Adrenal gland (tissue), 12 donors: Measurements from ENCODE around the gene NDUFAF2. TPM values are rescaled to one million over a fixed set of nuclear protein-coding genes. Genes with fewer than 3 reads are reported as not detected.

ENCODE experiments used
- DNase-seq, 7 donors: peaks; one replicate each; pipeline ENCODE4 v3.0.0-alpha.2; 2019 to 2020
- H3K27ac ChIP-seq, 5 donors: fragments of 200-600 bp; sonication (generic) in 4 of 5; 1 replicate in 3 of 5; 2 replicates in 2 of 5; pipeline versions ENCODE4 v1.5.1 to v1.8.0; 2016 to 2020; ENCODE audit warnings: mild to moderate bottlenecking in 1 of 5
- H3K27me3 ChIP-seq: fragments of 200-600 bp; 2 replicates; pipeline ENCODE4 v1.8.0; 2021
- H3K36me3 ChIP-seq, 2 donors: fragments of 200-600 bp; replicated peaks in 1 of 2; 1 replicate in 1 of 2; 2 replicates in 1 of 2; pipeline versions ENCODE4 v1.5.1 to v1.8.0; 2018 to 2022
- H3K4me1 ChIP-seq, 2 donors: fragments of 200-600 bp; replicated peaks in 1 of 2; 1 replicate in 1 of 2; 2 replicates in 1 of 2; pipeline versions ENCODE4 v1.5.1 to v1.8.0; 2018 to 2021
- H3K4me3 ChIP-seq, 4 donors: fragments of 200-600 bp; sonication (generic) in 3 of 4; one replicate each; pipeline ENCODE4 v1.5.1; 2016 to 2018
- H3K9me3 ChIP-seq, 3 donors: fragments of 200-600 bp; sonication (generic) in 1 of 3; replicated peaks in 1 of 3; 1 replicate in 2 of 3; 2 replicates in 1 of 3; pipeline versions ENCODE4 v1.5.1 to v1.8.0; 2016 to 2021
- POLR2A ChIP-seq, 2 donors: fragments of 450-650 bp; IDR thresholded peaks; one replicate each; pipeline ENCODE4 v1.6.1; 2017; ENCODE audit warnings: antibody characterized with exemption in 2 of 2, mild to moderate bottlenecking in 2 of 2, moderate library complexity in 1 of 2
- WGBS, 4 donors: extraction: QIAGEN DNeasy Blood & Tissue Kit in 2 of 4; methylation state at CpG; one replicate each; pipeline versions ENCODE4 v1.1.5 to v1.1.7; 2013 to 2017; 5-methylcytosine and 5-hydroxymethylcytosine counted together
- intact Hi-C, 2 donors: fragments of 100-400 bp; cut with DNase I; formaldehyde crosslinking; loops; one replicate each; pipeline versions ENCODE4 v1.14.1 to v1.15.0; 2022 to 2023
- polyA plus RNA-seq, 3 donors: library from polyadenylated mRNA; stranded (reverse); fragments of 200-250 nt in 2 of 3; fragments of 350-450 nt in 1 of 3; fragmentation: Illumina TruSeq in 1 of 3; extraction: RNeasy Lipid Tissue Mini Kit (QIAGEN cat#74804) in 1 of 3; gene quantifications; one replicate each; pipeline ENCODE4 v1.2.3, GENCODE V29; 2013 to 2014
- total RNA-seq, 9 donors: library from RNA; depleted of rRNA in 4 of 9; stranded (reverse); fragments of >200 nt in 4 of 9; fragments of 120-200 nt in 1 of 9; fragmentation: NEBNext Ultra II Directional in 1 of 9; extraction: Animal tissue kit (Norgen Biotek cat#: 25700) in 1 of 9; gene quantifications; one replicate each; pipeline versions ENCODE4 v1.1.0 to v1.2.4, GENCODE V29; 2013 to 2023
- TF ChIP-seq, protein P1 (sequence below), 6 experiments: fragments of 450-650 bp in 4 of 6; fragments of 200-600 bp in 2 of 6; sonication (generic) in 1 of 6; IDR thresholded peaks; 1 replicate in 5 of 6; 2 replicates in 1 of 6; pipeline versions ENCODE4 v1.5.1 to v1.8.0; 2016 to 2021; ENCODE audit warnings: antibody characterized with exemption in 6 of 6, mild to moderate bottlenecking in 2 of 6, moderate library complexity in 1 of 6
- donor health status: healthy with polysubstance abuse.
- donor health status: Bipolar disorder and iron deficiency.
- donor health status: DM: yes; HTN: yes; CAD: no.
- donor health status: DM: no; HTN: no; CAD: no.
- donor health status: DM: no; HTN: no; CAD: no.
- donor health status: DM: yes; HTN: yes; CAD: no.

The NDUFAF2 gene
- total and polyA plus RNA-seq, 12 donors: 12.0 to 127 (median 31.2) TPM

DNA sequence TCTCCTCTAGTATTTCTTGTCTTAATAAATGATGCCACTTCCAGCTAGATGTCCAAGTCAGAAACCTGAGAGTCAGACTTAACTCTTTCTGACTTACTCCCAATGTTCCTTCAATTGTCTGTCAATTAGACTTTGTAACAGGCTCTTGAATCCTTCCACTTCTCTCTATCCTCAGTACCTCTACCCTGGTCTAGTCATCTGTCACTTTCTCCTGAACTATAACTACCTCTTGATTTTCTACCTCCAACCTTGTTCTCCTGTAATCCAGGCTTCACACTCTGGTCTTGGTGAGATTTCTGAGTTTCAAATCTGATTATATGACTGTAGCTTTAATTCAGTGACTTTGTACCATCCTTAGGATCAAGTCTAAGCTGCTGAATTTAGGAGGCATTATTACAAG lies 64.9 kb downstream of the NDUFAF2 start:
- H3K9me3 ChIP-seq: no peaks in the 10 kb centered on the region
- intact Hi-C loops: no loop called here
- H3K36me3 ChIP-seq: no peaks in the 10 kb centered on the region
- TF ChIP-seq POLR2A (IDR thresholded peaks at IDR 0.05): no peak
- TF ChIP-seq, protein P1, sequence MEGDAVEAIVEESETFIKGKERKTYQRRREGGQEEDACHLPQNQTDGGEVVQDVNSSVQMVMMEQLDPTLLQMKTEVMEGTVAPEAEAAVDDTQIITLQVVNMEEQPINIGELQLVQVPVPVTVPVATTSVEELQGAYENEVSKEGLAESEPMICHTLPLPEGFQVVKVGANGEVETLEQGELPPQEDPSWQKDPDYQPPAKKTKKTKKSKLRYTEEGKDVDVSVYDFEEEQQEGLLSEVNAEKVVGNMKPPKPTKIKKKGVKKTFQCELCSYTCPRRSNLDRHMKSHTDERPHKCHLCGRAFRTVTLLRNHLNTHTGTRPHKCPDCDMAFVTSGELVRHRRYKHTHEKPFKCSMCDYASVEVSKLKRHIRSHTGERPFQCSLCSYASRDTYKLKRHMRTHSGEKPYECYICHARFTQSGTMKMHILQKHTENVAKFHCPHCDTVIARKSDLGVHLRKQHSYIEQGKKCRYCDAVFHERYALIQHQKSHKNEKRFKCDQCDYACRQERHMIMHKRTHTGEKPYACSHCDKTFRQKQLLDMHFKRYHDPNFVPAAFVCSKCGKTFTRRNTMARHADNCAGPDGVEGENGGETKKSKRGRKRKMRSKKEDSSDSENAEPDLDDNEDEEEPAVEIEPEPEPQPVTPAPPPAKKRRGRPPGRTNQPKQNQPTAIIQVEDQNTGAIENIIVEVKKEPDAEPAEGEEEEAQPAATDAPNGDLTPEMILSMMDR (IDR thresholded peaks at IDR 0.05): no peak
- H3K27me3 ChIP-seq: no peaks in the 10 kb centered on the region
- H3K4me3 ChIP-seq: no peak overlapping the region
- no peaks in the 10 kb centered on the region for H3K4me1 ChIP-seq
- no peak overlapping the region for H3K27ac ChIP-seq
- no peak for DNase-seq

- Histone ChIP-seq H3K4me3 (no peak overlapping the region), H3K27ac (no peak overlapping the region)
Measured at GRCh38 chr5:61010467-61011454, 65.8 kb downstream of the NDUFAF2 start.

DNA sequence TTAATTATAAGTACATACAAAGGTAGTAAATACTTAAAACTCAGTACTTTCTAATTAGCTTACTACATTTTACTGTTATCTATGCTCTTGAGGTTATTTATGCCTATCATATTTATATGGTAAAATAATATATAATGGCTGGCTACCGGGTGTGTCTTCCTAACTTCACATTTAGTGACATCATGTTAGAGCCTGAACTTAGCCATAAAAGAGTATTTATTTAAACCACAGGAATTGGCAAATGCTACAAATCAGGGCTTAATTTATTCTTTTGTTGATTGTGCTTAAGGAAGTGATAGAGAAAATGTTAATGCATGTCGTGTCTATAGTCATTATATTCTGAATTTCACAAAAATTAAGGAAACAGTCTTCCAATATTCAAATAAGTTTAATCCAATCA lies 73.1 kb downstream of the NDUFAF2 start:
- TF ChIP-seq, protein P1 (IDR thresholded peaks at IDR 0.05): no peak
- no peaks in the 10 kb centered on the region for H3K36me3 ChIP-seq
- H3K4me3 ChIP-seq: no peak overlapping the region
- H3K27me3 ChIP-seq: no peaks in the 10 kb centered on the region
- no peak overlapping the region for H3K27ac ChIP-seq
- intact Hi-C loops: no loop called here
- H3K9me3 ChIP-seq: no peaks in the 10 kb centered on the region
- DNase-seq: no peak
- peaks cover 1 to 10% of the 10 kb centered on the region in 2 donors for H3K4me1 ChIP-seq
- 87 to 96% (median 94%) methylated on average over 2 of the region's 2 CpGs for WGBS, 4 donors

More at GRCh38 chr5:61010467-61011454, 65.8 kb downstream of the NDUFAF2 start:
- TF ChIP-seq, protein P1 (IDR thresholded peaks at IDR 0.05): no peak
- no peak for TF ChIP-seq POLR2A (IDR thresholded peaks at IDR 0.05)
- no peaks in the 10 kb centered on the region for H3K36me3 ChIP-seq
- no peak for DNase-seq
- intact Hi-C loops: no loop called here
- no peaks in the 10 kb centered on the region for H3K9me3 ChIP-seq
- H3K4me1 ChIP-seq: no peaks in the 10 kb centered on the region
- 70 to 74% (median 71%) methylated on average over 5 of the region's 5 CpGs for WGBS, 4 donors
- H3K27me3 ChIP-seq: no peaks in the 10 kb centered on the region

DNA sequence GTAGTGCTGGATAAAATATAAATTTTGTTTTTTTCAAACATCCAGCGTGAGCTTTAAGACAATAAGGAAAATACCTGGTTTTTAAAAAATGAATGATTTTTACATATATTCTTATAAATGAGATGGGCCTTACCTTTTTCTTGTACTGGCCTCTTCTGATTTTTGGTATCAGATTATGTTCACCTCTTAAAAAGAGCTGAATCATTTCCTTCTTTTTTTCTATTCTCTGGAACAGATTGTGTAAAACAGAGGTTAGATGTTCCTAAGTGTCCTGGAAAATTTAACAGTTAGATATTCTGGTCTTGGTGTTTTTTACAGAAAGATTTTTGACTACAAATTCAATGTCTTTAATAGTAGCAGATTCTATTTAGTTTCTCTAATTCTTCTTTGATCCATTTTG lies 74.6 kb downstream of the NDUFAF2 start:
- H3K36me3 ChIP-seq: no peaks in the 10 kb centered on the region
- TF ChIP-seq POLR2A (IDR thresholded peaks at IDR 0.05): no peak
- TF ChIP-seq, protein P1 (IDR thresholded peaks at IDR 0.05): no peak
- no peak for DNase-seq
- no peaks in the 10 kb centered on the region for H3K27me3 ChIP-seq
- no peak overlapping the region for H3K27ac ChIP-seq
- no peaks in the 10 kb centered on the region for H3K9me3 ChIP-seq
- intact Hi-C loops: no loop called here
- 94 to 100% (median 99%) methylated on average over 1 of the region's 1 CpG for WGBS, 4 donors
- H3K4me1 ChIP-seq: peaks cover 8 to 10% of the 10 kb centered on the region in 2 donors
- H3K4me3 ChIP-seq: no peak overlapping the region
